OCI-LY3 (cell line): ENCODE measurements around the gene PIEZO2.

ENCODE experiments used
- H2AFZ ChIP-seq: fragments of 200-600, 300-600 bp; shearing (Covaris generic); 2 replicates; pipeline ENCODE4 v1.6.0; 2014; ENCODE audit warnings: antibody characterized with exemption, low read depth, low read length
- H3K27ac ChIP-seq: fragments of 200-600, 300-600 bp; sonication (generic); 2 replicates; pipeline ENCODE4 v1.5.1; 2014; ENCODE audit warnings: mild to moderate bottlenecking, low read length, moderate library complexity, mixed read lengths
- H3K27me3 ChIP-seq: fragments of 200-600, 300-600 bp; sonication (generic); 2 replicates; pipeline ENCODE4 v1.6.1; 2014; ENCODE audit warnings: low read depth, low read length, mixed read lengths
- H3K36me3 ChIP-seq: fragments of 200-600, 300-600 bp; sonication (generic); replicated peaks from 2 replicates; pipeline ENCODE3; 2014; ENCODE audit warnings: low read depth, low read length, mixed read lengths
- H3K4me1 ChIP-seq: fragments of 300-600, 200-600 bp; sonication (generic); 2 replicates; pipeline ENCODE4 v1.6.1; 2014; ENCODE audit warnings: low read length, mixed read lengths
- H3K4me2 ChIP-seq: fragments of 200-600, 300-600 bp; sonication (generic); 2 replicates; pipeline ENCODE4 v1.6.1; 2014; ENCODE audit warnings: low read length, mixed read lengths
- H3K4me3 ChIP-seq: fragments of 300-600, 200-600 bp; sonication (generic); 2 replicates; pipeline ENCODE4 v1.5.1; 2014; ENCODE audit warnings: antibody characterized with exemption, mild to moderate bottlenecking, low read length, moderate library complexity
- H3K79me2 ChIP-seq: fragments of 300-600, 200-600 bp; shearing (Covaris generic); 2 replicates; pipeline ENCODE4 v1.6.1; 2014; ENCODE audit warnings: mild to moderate bottlenecking, low read length, mixed read lengths
- H3K9ac ChIP-seq: fragments of 300-600, 200-600 bp; shearing (Covaris generic); 2 replicates; pipeline ENCODE4 v1.6.0; 2014; ENCODE audit warnings: mild to moderate bottlenecking, low read length, moderate library complexity
- H3K9me3 ChIP-seq: fragments of 200-600, 300-600 bp; shearing (Covaris generic); 2 replicates; pipeline ENCODE4 v1.6.1; 2014; ENCODE audit warnings: low read length, mixed read lengths; ENCODE audit not compliant: insufficient read depth
- H4K20me1 ChIP-seq: fragments of 200-600, 300-600 bp; sonication (generic); 2 replicates; pipeline ENCODE4 v1.6.1; 2016; ENCODE audit warnings: low read length, mixed read lengths; ENCODE audit not compliant: insufficient read depth
- EZH2phosphoT487 ChIP-seq: fragments of 200-600 bp; shearing (Covaris generic); IDR thresholded peaks from 2 replicates; pipeline ENCODE4 v1.6.1; 2018; ENCODE audit warnings: antibody characterized with exemption, mixed run types, low read depth
- TF ChIP-seq, protein P1 (sequence below): fragments of 200-600, 300-600 bp; sonication (generic); IDR thresholded peaks from 2 replicates; pipeline ENCODE4 v1.5.1; 2014; ENCODE audit warnings: antibody characterized with exemption, low read length, low read depth

The PIEZO2 gene

GRCh38 chr18:10727477-10727876 lies 421.9 kb downstream of the PIEZO2 start:
- Histone ChIP-seq H3K4me3 (no peak overlapping the region), H3K79me2 (no peaks in the 10 kb centered on the region), H3K9me3 (no peaks in the 10 kb centered on the region), H3K4me2 (no peak overlapping the region), H3K4me1 (no peaks in the 10 kb centered on the region), H4K20me1 (no peaks in the 10 kb centered on the region), H2AFZ (no peak overlapping the region), H3K27ac (no peak overlapping the region), H3K9ac (no peak overlapping the region), H3K36me3 (no peaks in the 10 kb centered on the region), H3K27me3 (no peaks in the 10 kb centered on the region)
- TF ChIP-seq, protein P1, sequence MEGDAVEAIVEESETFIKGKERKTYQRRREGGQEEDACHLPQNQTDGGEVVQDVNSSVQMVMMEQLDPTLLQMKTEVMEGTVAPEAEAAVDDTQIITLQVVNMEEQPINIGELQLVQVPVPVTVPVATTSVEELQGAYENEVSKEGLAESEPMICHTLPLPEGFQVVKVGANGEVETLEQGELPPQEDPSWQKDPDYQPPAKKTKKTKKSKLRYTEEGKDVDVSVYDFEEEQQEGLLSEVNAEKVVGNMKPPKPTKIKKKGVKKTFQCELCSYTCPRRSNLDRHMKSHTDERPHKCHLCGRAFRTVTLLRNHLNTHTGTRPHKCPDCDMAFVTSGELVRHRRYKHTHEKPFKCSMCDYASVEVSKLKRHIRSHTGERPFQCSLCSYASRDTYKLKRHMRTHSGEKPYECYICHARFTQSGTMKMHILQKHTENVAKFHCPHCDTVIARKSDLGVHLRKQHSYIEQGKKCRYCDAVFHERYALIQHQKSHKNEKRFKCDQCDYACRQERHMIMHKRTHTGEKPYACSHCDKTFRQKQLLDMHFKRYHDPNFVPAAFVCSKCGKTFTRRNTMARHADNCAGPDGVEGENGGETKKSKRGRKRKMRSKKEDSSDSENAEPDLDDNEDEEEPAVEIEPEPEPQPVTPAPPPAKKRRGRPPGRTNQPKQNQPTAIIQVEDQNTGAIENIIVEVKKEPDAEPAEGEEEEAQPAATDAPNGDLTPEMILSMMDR: no peak
- no peak for TF ChIP-seq EZH2phosphoT487

DNA sequence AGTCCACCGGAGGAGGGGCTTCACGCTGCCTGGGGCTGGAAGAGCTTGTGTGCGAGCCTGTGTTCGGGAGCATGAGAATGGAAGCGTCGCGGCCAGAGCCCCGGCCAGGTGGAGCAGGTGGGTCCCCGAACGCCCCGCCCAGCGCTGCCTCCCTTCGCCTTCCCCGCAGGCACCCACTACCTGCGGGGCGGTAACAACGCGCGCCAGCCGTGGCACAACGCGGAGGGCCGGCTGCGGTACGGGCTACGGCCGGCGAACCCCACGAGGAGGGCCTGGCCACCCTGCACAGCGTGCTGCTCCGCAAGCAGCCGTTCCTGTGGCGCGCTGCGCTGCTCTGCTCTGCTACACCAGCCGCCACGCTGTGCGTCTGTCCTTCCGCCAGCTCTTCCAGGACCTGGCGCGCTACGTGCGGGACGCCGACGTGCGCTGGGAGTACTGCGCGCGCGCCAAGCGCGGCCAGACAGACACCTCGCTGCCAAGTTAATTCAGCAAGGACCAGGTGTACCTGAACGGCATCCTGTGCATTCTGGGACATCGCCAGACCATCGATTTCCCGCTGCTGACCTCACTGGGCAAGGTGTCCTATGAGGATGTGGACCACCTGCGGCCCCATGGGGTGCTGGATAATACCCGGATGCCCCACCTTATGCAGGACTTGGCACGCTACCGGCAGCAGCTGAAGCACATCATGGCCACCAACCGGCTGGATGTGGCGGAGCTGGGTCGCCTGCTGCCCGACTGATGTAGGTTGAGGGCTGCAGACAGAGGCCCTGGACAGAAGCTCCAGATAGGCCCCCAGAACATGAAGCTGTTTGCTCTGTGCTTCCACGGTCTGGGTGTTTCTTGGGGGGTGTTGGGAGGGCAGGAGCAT lies 422.9 kb downstream of the PIEZO2 start:
- H3K36me3 ChIP-seq: no peaks in the 10 kb centered on the region
- H2AFZ ChIP-seq: no peak overlapping the region
- no peaks in the 10 kb centered on the region for H3K4me1 ChIP-seq
- no peak overlapping the region for H3K27ac ChIP-seq
- no peak overlapping the region for H3K9ac ChIP-seq
- no peaks in the 10 kb centered on the region for H3K9me3 ChIP-seq
- H4K20me1 ChIP-seq: no peaks in the 10 kb centered on the region
- no peak for TF ChIP-seq EZH2phosphoT487
- TF ChIP-seq, protein P1: no peak
- no peak overlapping the region for H3K4me3 ChIP-seq
- no peak overlapping the region for H3K4me2 ChIP-seq
- H3K27me3 ChIP-seq: no peaks in the 10 kb centered on the region
- no peaks in the 10 kb centered on the region for H3K79me2 ChIP-seq

DNA sequence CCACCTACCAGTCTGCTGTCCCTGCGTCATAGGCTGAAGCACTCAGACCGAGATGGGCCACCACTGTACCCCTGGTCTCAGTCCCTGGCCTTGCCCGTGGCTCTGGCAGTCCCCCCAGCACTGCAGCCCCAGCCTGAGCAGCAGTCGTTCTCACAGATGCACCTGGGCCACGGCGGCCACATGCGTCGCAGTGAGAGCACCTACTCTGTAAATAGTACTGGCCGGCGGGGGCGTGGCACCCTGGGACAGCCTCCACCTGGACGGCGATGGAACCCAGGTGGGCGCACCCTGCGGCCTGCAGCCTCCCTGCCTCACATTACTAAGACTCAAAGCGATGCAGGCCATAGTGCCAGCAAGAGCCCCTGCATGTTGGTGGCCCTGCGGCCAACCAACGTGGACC lies 424.7 kb downstream of the PIEZO2 start:
- Histone ChIP-seq H3K79me2 (no peaks in the 10 kb centered on the region), H3K36me3 (no peaks in the 10 kb centered on the region), H3K9ac (no peak overlapping the region), H3K4me2 (no peak overlapping the region), H3K27me3 (0 out of 2 replicates have a peak, but pooled peaks cover 3% of the 10 kb centered on the region), H2AFZ (no peak overlapping the region), H4K20me1 (no peaks in the 10 kb centered on the region), H3K27ac (no peak overlapping the region), H3K9me3 (no peaks in the 10 kb centered on the region), H3K4me3 (no peak overlapping the region), H3K4me1 (no peaks in the 10 kb centered on the region)
- TF ChIP-seq, protein P1: no peak
- TF ChIP-seq EZH2phosphoT487: no peak

- Histone ChIP-seq H2AFZ (no peak overlapping the region), H3K4me3 (no peak overlapping the region), H3K9me3 (no peaks in the 10 kb centered on the region), H3K4me2 (no peak overlapping the region), H3K27ac (no peak overlapping the region), H3K9ac (no peak overlapping the region), H3K79me2 (no peaks in the 10 kb centered on the region), H3K36me3 (no peaks in the 10 kb centered on the region), H3K27me3 (0 out of 2 replicates have a peak, but pooled peaks cover 3% of the 10 kb centered on the region), H4K20me1 (no peaks in the 10 kb centered on the region), H3K4me1 (no peaks in the 10 kb centered on the region)
- no peak for TF ChIP-seq EZH2phosphoT487
- TF ChIP-seq, protein P1: no peak
Observed at GRCh38 chr18:10723496-10723895, 425.9 kb downstream of the PIEZO2 start.
